Heart left ventricle (tissue), 16 donors: ENCODE results near the gene CEP170B. TPM values are rescaled to one million over a fixed set of nuclear protein-coding genes. Genes with fewer than 3 reads are reported as not detected.

Source experiments
- ATAC-seq, 4 donors: fragments of 200-7000 bp; cut with Tn5 transposase; one replicate each; pipeline ENCODE4 v1.9.1; 2020 to 2022; ENCODE audit warnings: moderate library complexity in 4 of 4, mild to moderate bottlenecking in 3 of 4, moderate number of reproducible peaks in 1 of 4
- DNase-seq, 5 donors: peaks; one replicate each; pipeline ENCODE4 v3.0.0-alpha.2; 2020
- H3K27ac ChIP-seq, 12 donors: fragments of 200-600 bp; sonication (generic) in 4 of 12; one replicate each; pipeline versions ENCODE4 v1.5.0 to v1.8.0; 2016 to 2022; ENCODE audit warnings: mild to moderate bottlenecking in 2 of 12
- H3K27me3 ChIP-seq, 9 donors: fragments of 200-600 bp; sonication (generic) in 2 of 9; one replicate each; pipeline versions ENCODE4 v1.5.1 to v1.8.0; 2016 to 2022; ENCODE audit warnings: mild to moderate bottlenecking in 3 of 9
- H3K36me3 ChIP-seq, 9 donors: fragments of 200-600 bp; sonication (generic) in 2 of 9; one replicate each; pipeline versions ENCODE4 v1.5.0 to v1.8.0; 2018 to 2022; ENCODE audit warnings: mild to moderate bottlenecking in 2 of 9
- H3K4me1 ChIP-seq, 12 donors: fragments of 200-600 bp; sonication (generic) in 4 of 12; one replicate each; pipeline versions ENCODE4 v1.5.0 to v1.8.0; 2016 to 2022; ENCODE audit warnings: mild to moderate bottlenecking in 3 of 12
- H3K4me3 ChIP-seq, 12 donors: fragments of 200-600 bp; sonication (generic) in 4 of 12; one replicate each; pipeline versions ENCODE4 v1.5.0 to v1.8.0; 2017 to 2022; ENCODE audit warnings: mild to moderate bottlenecking in 9 of 12, moderate library complexity in 4 of 12
- H3K9me3 ChIP-seq, 12 donors: fragments of 200-600 bp; sonication (generic) in 4 of 12; one replicate each; pipeline versions ENCODE4 v1.5.0 to v1.8.0; 2016 to 2022; ENCODE audit warnings: mild to moderate bottlenecking in 1 of 12
- CTCF ChIP-seq, 12 donors: fragments of 200-600 bp; sonication (generic) in 4 of 12; IDR thresholded peaks; one replicate each; pipeline versions ENCODE4 v1.5.0 to v1.8.0; 2018 to 2022; ENCODE audit warnings: antibody characterized with exemption in 12 of 12, mild to moderate bottlenecking in 5 of 12
- POLR2A ChIP-seq, 2 donors: fragments of 450-650 bp; IDR thresholded peaks; one replicate each; pipeline ENCODE4 v1.6.1; 2017; ENCODE audit warnings: antibody characterized with exemption in 2 of 2, mild to moderate bottlenecking in 2 of 2, moderate library complexity in 2 of 2
- WGBS, 4 donors: extraction: QIAGEN DNeasy Blood & Tissue Kit in 2 of 4; methylation state at CpG; one replicate each; pipeline versions ENCODE4 v1.1.5 to v1.1.7; 2013 to 2018; 5-methylcytosine and 5-hydroxymethylcytosine counted together
- intact Hi-C, 10 donors: fragments of 100-400 bp; cut with DNase I; formaldehyde crosslinking; loops; one replicate each; pipeline versions ENCODE4 v1.11.1 to v1.14.2; 2022
- polyA plus RNA-seq, 2 donors: library from polyadenylated mRNA; stranded (reverse); fragments of 200-250 nt; gene quantifications; one replicate each; pipeline ENCODE4 v1.2.3, GENCODE V29; 2013
- total RNA-seq, 9 donors: library from RNA; depleted of rRNA in 2 of 9; stranded (reverse); fragments of >200 nt in 2 of 9; fragmentation: NEBNext Ultra II Directional in 3 of 9; extraction: Animal tissue kit (Norgen Biotek cat#: 25700) in 3 of 9; gene quantifications; one replicate each; pipeline versions ENCODE4 v1.1.0 to v1.2.4, GENCODE V29; 2016 to 2023
- donor health status: ischemic (EF 13 %, LVEDD 7.1; RV severe dilation, severe dysfunction).
- donor health status: healthy with polysubstance abuse.
- donor health status: DM: no; HTN: yes; CAD: no.
- donor health status: DM: no; HTN: no; CAD: no.
- donor health status: ischemic (EF 25% LVEDD 6.9; RV normal size, moderate dysfunction).
- donor health status: ischemic (EF 25% LVEDD 5.7; RV mildly dilated, moderate dysfunction).
- donor health status: healthy.
- donor health status: DM: yes; HTN: yes; CAD: no.
- donor health status: ischemic (EF 35%, LVEDD 5.7; RV mildly dilated, moderate dysfunction).
- donor health status: nonischemic (EF 11% LVEDD 7.7; RV severe dilation, severe dysfunction).
- donor health status: DM: yes; HTN: yes; CAD: no.
- donor health status: PGD.
- donor health status: ischemic (EF 29% LVEDD 5.4; RV normal size, mild dysfunction).
- donor health status: nonischemic (EF 23%, LVEDD 6.1; RV moderate dilation, normal function).

Gene CEP170B
- total and polyA plus RNA-seq, 11 donors = 7.5 to 21.9 (median 12.5) TPM

GRCh38 chr14:104826189-104826860, 38.7 kb upstream of the CEP170B start:
- peaks cover 0 to 22% (median 18%) of the 10 kb centered on the region in 12 donors for H3K4me1 ChIP-seq
- H3K27me3 ChIP-seq = peaks cover 0 to 17% (median 0%) of the 10 kb centered on the region in 9 donors
- H3K27ac ChIP-seq = peak overlapping the region in 8 of 12 donors; percentile 20 to 70 (median 46)
- TF ChIP-seq CTCF (IDR thresholded peaks at IDR 0.05) (peak; percentile 68 to 96 (median 84)), POLR2A (IDR thresholded peaks at IDR 0.05) (no peak)
- H3K9me3 ChIP-seq = no peaks in the 10 kb centered on the region
- H3K4me3 ChIP-seq = peak overlapping the region; percentile 39 to 76 (median 68)
- WGBS, 4 donors = 0 to 2% (median 1%) methylated on average over 12 to 54 of the region's 54 CpGs
- ATAC-seq (peak; percentile 59 to 94 (median 88)), DNase-seq (peak; percentile 91 to 96 (median 91))
- H3K36me3 ChIP-seq = no peaks in the 10 kb centered on the region
- intact Hi-C loops = loop anchor here in 5 of 10 donors (1.0 to 2.0 kb wide), 2 partner anchors 58 kb away; no protein-coding TSS in a partner anchor

- intact Hi-C loops = loop anchor here in 5 of 10 donors (1.0 to 2.0 kb wide), 2 partner anchors 58 to 59 kb away; no protein-coding TSS in a partner anchor
- peak in 1 of 4 donors; percentile 1 for ATAC-seq
Measured at GRCh38 chr14:104826861-104827176, 38.2 kb upstream of the CEP170B start.

GRCh38 chr14:104827177-104828055, 37.7 kb upstream of the CEP170B start:
- peak; percentile 19 to 58 (median 35) for ATAC-seq
- peak in 3 of 5 donors; percentile 39 to 45 (median 43) for DNase-seq
- Histone ChIP-seq H3K4me3 (peak overlapping the region; percentile 20 to 76 (median 68)), H3K27me3 (peaks cover 0 to 17% (median 0%) of the 10 kb centered on the region in 9 donors), H3K9me3 (no peaks in the 10 kb centered on the region), H3K4me1 (peaks cover 0 to 22% (median 18%) of the 10 kb centered on the region in 12 donors), H3K27ac (peak overlapping the region in 1 of 12 donors; percentile 19), H3K36me3 (no peaks in the 10 kb centered on the region)
- no peak for TF ChIP-seq POLR2A (IDR thresholded peaks at IDR 0.05)
- peak in 9 of 12 donors; percentile 8 to 50 (median 28) for TF ChIP-seq CTCF (IDR thresholded peaks at IDR 0.05)
- intact Hi-C loops = loop anchor here in 2 of 10 donors (2.0 kb wide), 1 partner anchor 59 kb away; no protein-coding TSS in a partner anchor
- WGBS, 4 donors = 7 to 11% (median 9%) methylated on average over 35 to 39 of the region's 39 CpGs

More at GRCh38 chr14:104826861-104827176, 38.2 kb upstream of the CEP170B start:
- Histone ChIP-seq H3K4me3 (peak overlapping the region; percentile 20 to 76 (median 68)), H3K9me3 (no peaks in the 10 kb centered on the region), H3K4me1 (peaks cover 0 to 22% (median 18%) of the 10 kb centered on the region in 12 donors), H3K36me3 (no peaks in the 10 kb centered on the region), H3K27me3 (peaks cover 0 to 17% (median 0%) of the 10 kb centered on the region in 9 donors), H3K27ac (peak overlapping the region in 1 of 12 donors; percentile 19)
- TF ChIP-seq POLR2A (IDR thresholded peaks at IDR 0.05) (no peak), CTCF (IDR thresholded peaks at IDR 0.05) (no peak)
- DNase-seq = peak in 1 of 5 donors; percentile 33
- WGBS, 4 donors = 0 to 7% (median 2%) methylated on average over 4 to 27 of the region's 27 CpGs
